SK-N-SH (cell line): ENCODE results near the gene PLEKHD1. TPM values are rescaled to one million over a fixed set of nuclear protein-coding genes. Genes with fewer than 3 reads are reported as not detected.

Experiments
- CTCF ChIA-PET: fragments of 300-600, 350-600 bp; formaldehyde crosslinking; extraction: SDS; loops from one replicate; lab custom pipeline; 2021; lab: Yijun Ruan, JAX
- POLR2A ChIA-PET: fragments of 350-600 bp; sonication (Branson Sonifier 250); formaldehyde crosslinking; extraction: SDS; loops from one replicate; lab custom pipeline; 2020; ENCODE audit warnings: antibody characterized with exemption, inconsistent platforms; lab: Yijun Ruan, JAX
- DNase-seq: peaks from one replicate; pipeline ENCODE4 v3.0.0; 2012
- H2AFZ ChIP-seq: fragments of 200-600 bp; sonication (generic); 2 replicates; pipeline ENCODE4 v1.8.1; 2016; ENCODE audit warnings: antibody characterized with exemption, mild to moderate bottlenecking, low read depth
- H3F3A ChIP-seq: fragments of 200-600 bp; sonication (generic); replicated peaks from 2 replicates; pipeline ENCODE3; 2016; ENCODE audit warnings: antibody characterized with exemption, mild to moderate bottlenecking; ENCODE audit not compliant: insufficient read depth
- H3K27ac ChIP-seq, 2 experiments: fragments of 200-500 bp in 1 of 2; fragments of 200-600 bp in 1 of 2; sonication (Bioruptor generic) in 1 of 2; sonication (generic), shearing (Covaris generic) in 1 of 2; 2 replicates each; pipeline versions ENCODE4 v1.5.1 to v1.6.1; 2014 to 2016; ENCODE audit warnings: low read depth in 2 of 2, inconsistent platforms in 1 of 2, low read length in 1 of 2, mild to moderate bottlenecking in 1 of 2, mixed read lengths in 1 of 2
- H3K27me3 ChIP-seq: fragments of 200-600 bp; sonication (generic), shearing (Covaris generic); 2 replicates; pipeline ENCODE4 v1.6.1; 2016; ENCODE audit warnings: mixed run types; ENCODE audit not compliant: insufficient read depth
- H3K36me3 ChIP-seq, 2 experiments: fragments of 200-500 bp in 1 of 2; fragments of 200-600 bp in 1 of 2; sonication (Bioruptor generic) in 1 of 2; sonication (generic) in 1 of 2; replicated peaks in 1 of 2; 2 replicates each; pipeline versions ENCODE3 to v1.5.1; 2014 to 2016; ENCODE audit warnings: low read length in 1 of 2, mild to moderate bottlenecking in 1 of 2; ENCODE audit not compliant: insufficient read depth in 2 of 2, control insufficient read depth in 1 of 2
- H3K4me1 ChIP-seq, 2 experiments: fragments of 200-500 bp in 1 of 2; fragments of 200-600 bp in 1 of 2; sonication (Bioruptor generic) in 1 of 2; sonication (generic), shearing (Covaris generic) in 1 of 2; 2 replicates each; pipeline versions ENCODE4 v1.5.1 to v1.6.1; 2014 to 2016; ENCODE audit warnings: low read depth in 1 of 2, low read length in 1 of 2, mixed run types in 1 of 2; ENCODE audit not compliant: insufficient read depth in 2 of 2, control insufficient read depth in 1 of 2
- H3K4me2 ChIP-seq: fragments of 200-600 bp; sonication (generic), shearing (Covaris generic); 2 replicates; pipeline ENCODE4 v1.6.1; 2017; ENCODE audit warnings: mixed run types
- H3K4me3 ChIP-seq, 2 experiments: fragments of 200-500 bp in 1 of 2; fragments of 200-600 bp in 1 of 2; sonication (Bioruptor generic) in 1 of 2; sonication (generic), shearing (Covaris generic) in 1 of 2; 2 replicates each; pipeline versions ENCODE4 v1.5.1 to v1.8.1; 2014 to 2016; ENCODE audit warnings: low read depth in 2 of 2, inconsistent platforms in 1 of 2, low read length in 1 of 2, mild to moderate bottlenecking in 1 of 2, mixed read lengths in 1 of 2, moderate library complexity in 1 of 2
- H3K79me2 ChIP-seq: fragments of 200-600 bp; sonication (generic); 2 replicates; pipeline ENCODE4 v1.8.1; 2017; ENCODE audit warnings: mild to moderate bottlenecking; ENCODE audit not compliant: insufficient read depth
- H3K9ac ChIP-seq: fragments of 200-600 bp; sonication (generic); 2 replicates; pipeline ENCODE4 v1.6.1; 2017; ENCODE audit warnings: mixed run types
- H3K9me2 ChIP-seq: fragments of 200-600 bp; sonication (generic); 2 replicates; pipeline ENCODE4 v1.6.1; 2017; ENCODE audit warnings: mixed run types
- H3K9me3 ChIP-seq: fragments of 200-600 bp; sonication (generic); 2 replicates; pipeline ENCODE4 v1.6.1; 2017; ENCODE audit warnings: mixed run types, mild to moderate bottlenecking, moderate library complexity
- H4K20me1 ChIP-seq: fragments of 200-600 bp; sonication (generic); 2 replicates; pipeline ENCODE4 v1.6.1; 2017; ENCODE audit warnings: mild to moderate bottlenecking, mixed run types; ENCODE audit not compliant: insufficient read depth
- ELF1 ChIP-seq: IDR thresholded peaks from 2 replicates; pipeline ENCODE4 v1.4.0; 2012
- EP300 ChIP-seq, 2 experiments: IDR thresholded peaks; 2 replicates each; pipeline versions ENCODE4 v1.4.0 to v1.6.1; 2012; ENCODE audit warnings: borderline replicate concordance in 1 of 2, low read depth in 1 of 2, low read length in 1 of 2
- EZH2phosphoT487 ChIP-seq: fragments of 200-600 bp; sonication (generic); IDR thresholded peaks from 2 replicates; pipeline ENCODE4 v1.6.1; 2017; ENCODE audit warnings: low read depth, mixed run types, mild to moderate bottlenecking, antibody characterized with exemption, moderate library complexity, borderline replicate concordance
- FOXJ3 ChIP-seq: sonication (generic); formaldehyde crosslinking; IDR thresholded peaks from 2 replicates; pipeline ENCODE4 v1.5.1; 2020; ENCODE audit warnings: mild to moderate bottlenecking, missing genetic modification reagents
- GABPA ChIP-seq: IDR thresholded peaks from 2 replicates; pipeline ENCODE4 v1.4.0; 2012; ENCODE audit warnings: low read depth, mild to moderate bottlenecking
- MXI1 ChIP-seq: IDR thresholded peaks from 2 replicates; pipeline ENCODE4 v1.6.1; 2012; ENCODE audit warnings: mild to moderate bottlenecking, low read depth, low read length, improper control_type of control experiment
- NFIC ChIP-seq: IDR thresholded peaks from 2 replicates; pipeline ENCODE4 v1.4.0; 2012; ENCODE audit warnings: borderline replicate concordance
- POLR2AphosphoS5 ChIP-seq: IDR thresholded peaks from 2 replicates; pipeline ENCODE4 v1.6.1; 2012; ENCODE audit warnings: low read depth, low read length
- RAD21 ChIP-seq: IDR thresholded peaks from 2 replicates; pipeline ENCODE4 v1.6.1; 2012; ENCODE audit warnings: mild to moderate bottlenecking, low read length
- RFX5 ChIP-seq: IDR thresholded peaks from 2 replicates; pipeline ENCODE4 v1.6.1; 2012; ENCODE audit warnings: mild to moderate bottlenecking, improper control_type of control experiment, low read length
- TCF12 ChIP-seq: IDR thresholded peaks from 2 replicates; pipeline ENCODE4 v1.4.0; 2012
- USF1 ChIP-seq: IDR thresholded peaks from 2 replicates; pipeline ENCODE4 v1.4.0; 2012; ENCODE audit warnings: low read depth, borderline replicate concordance
- YY1 ChIP-seq: IDR thresholded peaks from 2 replicates; pipeline ENCODE4 v1.4.0; 2012; ENCODE audit warnings: low read depth, mild to moderate bottlenecking
- WGBS: methylation state at CpG from one replicate; pipeline ENCODE4 v1.1.6; 2017; ENCODE audit warnings: low lambda C conversion rate; 5-methylcytosine and 5-hydroxymethylcytosine counted together
- polyA plus RNA-seq, 3 experiments: library from polyadenylated mRNA; depleted of rRNA; stranded (reverse); fragments of >200 nt; gene quantifications; 2 replicates each; pipeline ENCODE4 v1.2.3, GENCODE V29; 2012
- TF ChIP-seq, protein P1 (sequence below): IDR thresholded peaks from 2 replicates; pipeline ENCODE4; 2012
- TF ChIP-seq, protein P2 (sequence below): fragments of 150-350 bp; IDR thresholded peaks from 2 replicates; pipeline ENCODE4 v1.6.1; 2016; ENCODE audit warnings: mild to moderate bottlenecking, low read depth, low read length
- TF ChIP-seq, protein P3 (sequence below): IDR thresholded peaks from 2 replicates; pipeline ENCODE4 v1.4.0; 2012; ENCODE audit warnings: low read depth, borderline replicate concordance

The PLEKHD1 gene
- polyA plus RNA-seq, 1 of the 3 experiments (the other 2 are of a cell fraction), result 0.05 TPM

DNA sequence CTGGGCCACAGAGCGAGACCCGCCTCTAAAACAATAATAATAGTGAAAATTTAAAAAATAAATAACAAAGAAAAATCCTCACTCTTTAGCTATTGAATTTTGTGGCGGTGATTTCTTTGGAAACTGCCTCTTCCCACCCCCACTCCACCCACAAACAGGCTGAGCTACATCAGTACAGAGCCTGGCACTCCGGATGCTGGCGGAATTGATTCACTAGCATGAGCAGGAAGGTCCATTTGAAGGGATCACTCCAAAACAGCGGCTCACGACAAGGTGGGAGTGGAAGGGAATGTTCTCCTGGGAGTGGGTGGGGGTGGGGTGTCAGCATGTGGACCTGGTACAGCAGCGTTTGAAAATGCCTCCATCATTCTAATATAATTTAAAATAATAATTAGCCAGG, 64.0 kb downstream of the PLEKHD1 start (continued):
- TF ChIP-seq EP300 (IDR thresholded peaks at IDR 0.05; ENCODE audit: borderline replicate concordance in 1 of 2, low read depth in 1 of 2, low read length in 1 of 2) (no peak), GABPA (no peak)

DNA sequence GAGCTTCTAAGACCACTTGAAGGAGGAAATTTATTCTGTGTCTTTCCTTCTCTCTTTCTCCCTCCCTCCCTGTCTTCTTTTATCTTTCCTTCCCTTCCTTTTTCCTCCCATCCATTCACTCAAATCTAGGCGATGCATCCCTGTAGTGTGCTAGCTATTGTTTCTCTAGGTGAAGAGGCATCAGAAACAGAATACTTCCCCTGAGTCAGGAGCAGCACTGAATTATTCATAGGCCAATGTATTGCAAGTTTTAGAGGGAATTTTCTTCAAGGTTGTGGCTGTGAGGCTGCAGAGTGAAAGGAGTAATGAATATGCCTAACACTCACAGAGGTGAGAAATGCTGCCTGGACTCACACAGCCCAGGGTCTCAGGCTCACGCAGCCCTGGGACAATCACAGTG, 67.0 kb downstream of the PLEKHD1 start:
- Histone ChIP-seq H3K27ac (no peak overlapping the region), H3K9ac (no peak overlapping the region), H3K27me3 (no peaks in the 10 kb centered on the region; the same call in 1 of the 2 replicates), H3K9me2 (no peaks in the 10 kb centered on the region), H3K9me3 (no peaks in the 10 kb centered on the region), H3K79me2 (no peaks in the 10 kb centered on the region), H3K4me3 (no peak overlapping the region), H4K20me1 (no peaks in the 10 kb centered on the region), H3K4me2 (no peak overlapping the region), H3K36me3 (no peaks in the 10 kb centered on the region), H2AFZ (no peak overlapping the region), H3K4me1 (peaks cover 0 to 3% of the 10 kb centered on the region in 2 experiments; a peak in 1 of 4 replicates), H3F3A (no peaks in the 10 kb centered on the region)
- WGBS, result 57% methylated on average over 2 of the region's 2 CpGs
- no peak for TF ChIP-seq NFIC
- DNase-seq, result no peak
- CTCF ChIA-PET, result interaction anchor here (1.2 to 15.9 kb wide), 2 partner anchors 16 to 22 kb away, joined by 5 to 178 read pairs; partner anchors contain the start of gene CCDC177
- POLR2A ChIA-PET, result no interaction called here

DNA sequence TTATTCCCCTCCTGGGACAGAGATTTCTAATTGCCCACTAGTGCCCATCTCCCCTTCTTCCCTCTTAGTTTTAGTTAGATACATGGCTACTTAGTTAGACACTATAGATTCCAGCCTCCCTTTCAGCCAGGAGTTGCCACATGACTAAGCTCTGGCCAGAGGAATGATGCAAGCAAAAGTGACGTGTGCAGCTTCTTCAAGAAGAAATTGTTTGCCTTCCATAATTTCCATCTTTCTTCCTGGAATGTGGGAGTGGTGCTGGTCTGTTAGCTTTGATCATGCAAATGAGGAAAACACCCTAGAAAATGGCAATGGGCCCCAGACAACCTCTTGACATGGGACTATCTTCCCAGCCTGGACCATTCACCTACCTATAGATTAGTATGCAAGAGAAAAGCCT, 68.7 kb downstream of the PLEKHD1 start:
- H3K4me1 ChIP-seq, result peaks cover 0 to 3% of the 10 kb centered on the region in 2 experiments; a peak in 1 of 4 replicates
- CTCF ChIA-PET, result interaction anchor here (1.0 to 15.9 kb wide), 2 partner anchors 18 to 20 kb away, joined by 3 to 178 read pairs; partner anchors contain the start of gene CCDC177
- 65% methylated on average over 1 of the region's 1 CpG for WGBS
- no peak for TF ChIP-seq RFX5
- TF ChIP-seq TCF12, result no peak
- TF ChIP-seq MXI1, result no peak
- TF ChIP-seq, protein P1, sequence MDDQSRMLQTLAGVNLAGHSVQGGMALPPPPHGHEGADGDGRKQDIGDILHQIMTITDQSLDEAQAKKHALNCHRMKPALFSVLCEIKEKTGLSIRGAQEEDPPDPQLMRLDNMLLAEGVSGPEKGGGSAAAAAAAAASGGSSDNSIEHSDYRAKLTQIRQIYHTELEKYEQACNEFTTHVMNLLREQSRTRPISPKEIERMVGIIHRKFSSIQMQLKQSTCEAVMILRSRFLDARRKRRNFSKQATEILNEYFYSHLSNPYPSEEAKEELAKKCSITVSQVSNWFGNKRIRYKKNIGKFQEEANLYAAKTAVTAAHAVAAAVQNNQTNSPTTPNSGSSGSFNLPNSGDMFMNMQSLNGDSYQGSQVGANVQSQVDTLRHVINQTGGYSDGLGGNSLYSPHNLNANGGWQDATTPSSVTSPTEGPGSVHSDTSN, result no peak
- TF ChIP-seq RAD21, result no peak
- TF ChIP-seq EZH2phosphoT487, result no peak
- TF ChIP-seq, all 33 proteins: peak for 0
- Histone ChIP-seq H3K79me2 (no peaks in the 10 kb centered on the region), H3K27ac (no peak overlapping the region), H3K9ac (no peak overlapping the region), H3K27me3 (no peaks in the 10 kb centered on the region; the same call in 1 of the 2 replicates), H4K20me1 (no peaks in the 10 kb centered on the region), H3K36me3 (no peaks in the 10 kb centered on the region), H3K9me3 (no peaks in the 10 kb centered on the region), H3K4me3 (no peak overlapping the region), H2AFZ (no peak overlapping the region), H3F3A (no peaks in the 10 kb centered on the region), H3K4me2 (no peak overlapping the region), H3K9me2 (no peaks in the 10 kb centered on the region)
- no peak for DNase-seq
- POLR2A ChIA-PET, result interaction anchor here (0.6 kb wide), 1 partner anchor 17 kb away, joined by 3 read pairs; no protein-coding TSS in a partner anchor

- Histone ChIP-seq H3K27me3 (peaks cover 9% of the 10 kb centered on the region; the same call in 1 of the 2 replicates), H3K4me3 (no peak overlapping the region), H3K9ac (no peak overlapping the region), H3K9me3 (no peaks in the 10 kb centered on the region), H3K36me3 (no peaks in the 10 kb centered on the region), H3K4me2 (no peak overlapping the region), H3K79me2 (no peaks in the 10 kb centered on the region), H3F3A (no peaks in the 10 kb centered on the region), H3K9me2 (no peaks in the 10 kb centered on the region), H3K4me1 (peaks cover 0 to 9% of the 10 kb centered on the region in 2 experiments; a peak in 1 of 4 replicates), H2AFZ (no peak overlapping the region), H4K20me1 (no peaks in the 10 kb centered on the region), H3K27ac (no peak overlapping the region)
- POLR2A ChIA-PET, result no interaction called here
- DNase-seq, result no peak
- 43% methylated on average over 4 of the region's 4 CpGs for WGBS
- CTCF ChIA-PET, result interaction anchor here (0.7 to 15.9 kb wide), 2 partner anchors 19 to 150 kb away, joined by 4 to 178 read pairs; partner anchors contain the start of gene CCDC177
- TF ChIP-seq FOXJ3 (CRISPR knock-in tag), result no peak
- no peak for TF ChIP-seq NFIC
- TF ChIP-seq RAD21, result no peak
- TF ChIP-seq POLR2AphosphoS5, result no peak
- TF ChIP-seq USF1, result no peak
- TF ChIP-seq, protein P2, sequence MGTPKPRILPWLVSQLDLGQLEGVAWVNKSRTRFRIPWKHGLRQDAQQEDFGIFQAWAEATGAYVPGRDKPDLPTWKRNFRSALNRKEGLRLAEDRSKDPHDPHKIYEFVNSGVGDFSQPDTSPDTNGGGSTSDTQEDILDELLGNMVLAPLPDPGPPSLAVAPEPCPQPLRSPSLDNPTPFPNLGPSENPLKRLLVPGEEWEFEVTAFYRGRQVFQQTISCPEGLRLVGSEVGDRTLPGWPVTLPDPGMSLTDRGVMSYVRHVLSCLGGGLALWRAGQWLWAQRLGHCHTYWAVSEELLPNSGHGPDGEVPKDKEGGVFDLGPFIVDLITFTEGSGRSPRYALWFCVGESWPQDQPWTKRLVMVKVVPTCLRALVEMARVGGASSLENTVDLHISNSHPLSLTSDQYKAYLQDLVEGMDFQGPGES, result no peak
- TF ChIP-seq ELF1, result no peak
- TF ChIP-seq YY1, result no peak
- TF ChIP-seq MXI1, result no peak
- TF ChIP-seq, protein P3, sequence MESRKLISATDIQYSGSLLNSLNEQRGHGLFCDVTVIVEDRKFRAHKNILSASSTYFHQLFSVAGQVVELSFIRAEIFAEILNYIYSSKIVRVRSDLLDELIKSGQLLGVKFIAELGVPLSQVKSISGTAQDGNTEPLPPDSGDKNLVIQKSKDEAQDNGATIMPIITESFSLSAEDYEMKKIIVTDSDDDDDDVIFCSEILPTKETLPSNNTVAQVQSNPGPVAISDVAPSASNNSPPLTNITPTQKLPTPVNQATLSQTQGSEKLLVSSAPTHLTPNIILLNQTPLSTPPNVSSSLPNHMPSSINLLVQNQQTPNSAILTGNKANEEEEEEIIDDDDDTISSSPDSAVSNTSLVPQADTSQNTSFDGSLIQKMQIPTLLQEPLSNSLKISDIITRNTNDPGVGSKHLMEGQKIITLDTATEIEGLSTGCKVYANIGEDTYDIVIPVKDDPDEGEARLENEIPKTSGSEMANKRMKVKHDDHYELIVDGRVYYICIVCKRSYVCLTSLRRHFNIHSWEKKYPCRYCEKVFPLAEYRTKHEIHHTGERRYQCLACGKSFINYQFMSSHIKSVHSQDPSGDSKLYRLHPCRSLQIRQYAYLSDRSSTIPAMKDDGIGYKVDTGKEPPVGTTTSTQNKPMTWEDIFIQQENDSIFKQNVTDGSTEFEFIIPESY, result no peak
These were observed 70.0 kb downstream of the PLEKHD1 start for GRCh38 chr14:69554500-69554899.
